GM12873 (cell line): ENCODE measurements around the gene SSX2IP.

Experiments used
- CTCF ChIP-seq: IDR thresholded peaks from 2 replicates; pipeline ENCODE4 v1.5.1; 2012; ENCODE audit warnings: low read depth, mild to moderate bottlenecking, moderate library complexity, low read length, control low read depth; ENCODE audit not compliant: insufficient read depth; ENCODE audit errors: missing control alignments

SSX2IP gene

GRCh38 chr1:84690397-84691121, at the start of gene SSX2IP:
TSS of gene SSX2IP (minus strand) at chr1:84690461. CDS start at chr1:84671219, 19,242 bp downstream.
- TF ChIP-seq CTCF = no peak

- no peak for TF ChIP-seq CTCF
Observed at GRCh38 chr1:84738237-84738636, 48.0 kb upstream of the SSX2IP start.

- TF ChIP-seq CTCF = no peak
Observed at GRCh38 chr1:84737590-84737989, 47.3 kb upstream of the SSX2IP start.

- TF ChIP-seq CTCF = no peak
Observed at GRCh38 chr1:84736944-84737343, 46.7 kb upstream of the SSX2IP start.

- no peak for TF ChIP-seq CTCF
Observed at GRCh38 chr1:84736445-84736844, 46.2 kb upstream of the SSX2IP start.

GRCh38 chr1:84735483-84735882, 45.2 kb upstream of the SSX2IP start:
- TF ChIP-seq CTCF = no peak

GRCh38 chr1:84732520-84732919, 42.3 kb upstream of the SSX2IP start:
- TF ChIP-seq CTCF = no peak
